WERI-Rb-1 (cell line): ENCODE data around the gene HOXA10.

Experiments
- DNase-seq: peaks from one replicate; pipeline ENCODE4 v3.0.0-alpha.2; 2020
- H3K27ac ChIP-seq: fragments of 250-450 bp; sonication (Bioruptor Pico); 2 replicates; pipeline ENCODE4 v1.5.1; 2020; ENCODE audit warnings: mild to moderate bottlenecking, moderate library complexity
- H3K27me3 ChIP-seq: fragments of 250-450 bp; sonication (Bioruptor Pico); 2 replicates; pipeline ENCODE4 v1.5.1; 2021; ENCODE audit warnings: mild to moderate bottlenecking, low read depth, moderate library complexity; ENCODE audit not compliant: insufficient read depth, severe bottlenecking
- H3K36me3 ChIP-seq: fragments of 250-450 bp; sonication (Bioruptor Pico); 2 replicates; pipeline ENCODE4 v1.5.1; 2020; ENCODE audit warnings: mild to moderate bottlenecking, moderate library complexity
- H3K4me3 ChIP-seq: 2 replicates; pipeline ENCODE4 v1.5.1; 2011; ENCODE audit warnings: low read depth, mild to moderate bottlenecking, control low read depth, low read length
- H3K9me3 ChIP-seq: fragments of 250-450 bp; sonication (Bioruptor Pico); 2 replicates; pipeline ENCODE4 v1.5.1; 2021; ENCODE audit warnings: mild to moderate bottlenecking, moderate library complexity; ENCODE audit not compliant: severe bottlenecking
- TF ChIP-seq, protein P1 (sequence below): IDR thresholded peaks from 2 replicates; pipeline ENCODE4 v1.5.1; 2011; ENCODE audit warnings: low read depth, mild to moderate bottlenecking, control low read depth, inconsistent platforms, low read length

The HOXA10 gene

GRCh38 chr7:27211084-27211446 lies 36.9 kb upstream of the HOXA10 start:
- H3K9me3 ChIP-seq, result no peaks in the 10 kb centered on the region
- no peak for DNase-seq
- H3K36me3 ChIP-seq, result no peaks in the 10 kb centered on the region
- H3K4me3 ChIP-seq, result no peak overlapping the region
- TF ChIP-seq, protein P1, sequence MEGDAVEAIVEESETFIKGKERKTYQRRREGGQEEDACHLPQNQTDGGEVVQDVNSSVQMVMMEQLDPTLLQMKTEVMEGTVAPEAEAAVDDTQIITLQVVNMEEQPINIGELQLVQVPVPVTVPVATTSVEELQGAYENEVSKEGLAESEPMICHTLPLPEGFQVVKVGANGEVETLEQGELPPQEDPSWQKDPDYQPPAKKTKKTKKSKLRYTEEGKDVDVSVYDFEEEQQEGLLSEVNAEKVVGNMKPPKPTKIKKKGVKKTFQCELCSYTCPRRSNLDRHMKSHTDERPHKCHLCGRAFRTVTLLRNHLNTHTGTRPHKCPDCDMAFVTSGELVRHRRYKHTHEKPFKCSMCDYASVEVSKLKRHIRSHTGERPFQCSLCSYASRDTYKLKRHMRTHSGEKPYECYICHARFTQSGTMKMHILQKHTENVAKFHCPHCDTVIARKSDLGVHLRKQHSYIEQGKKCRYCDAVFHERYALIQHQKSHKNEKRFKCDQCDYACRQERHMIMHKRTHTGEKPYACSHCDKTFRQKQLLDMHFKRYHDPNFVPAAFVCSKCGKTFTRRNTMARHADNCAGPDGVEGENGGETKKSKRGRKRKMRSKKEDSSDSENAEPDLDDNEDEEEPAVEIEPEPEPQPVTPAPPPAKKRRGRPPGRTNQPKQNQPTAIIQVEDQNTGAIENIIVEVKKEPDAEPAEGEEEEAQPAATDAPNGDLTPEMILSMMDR, result no peak
- no peak overlapping the region for H3K27ac ChIP-seq
- H3K27me3 ChIP-seq, result peaks cover 97% of the 10 kb centered on the region

DNA sequence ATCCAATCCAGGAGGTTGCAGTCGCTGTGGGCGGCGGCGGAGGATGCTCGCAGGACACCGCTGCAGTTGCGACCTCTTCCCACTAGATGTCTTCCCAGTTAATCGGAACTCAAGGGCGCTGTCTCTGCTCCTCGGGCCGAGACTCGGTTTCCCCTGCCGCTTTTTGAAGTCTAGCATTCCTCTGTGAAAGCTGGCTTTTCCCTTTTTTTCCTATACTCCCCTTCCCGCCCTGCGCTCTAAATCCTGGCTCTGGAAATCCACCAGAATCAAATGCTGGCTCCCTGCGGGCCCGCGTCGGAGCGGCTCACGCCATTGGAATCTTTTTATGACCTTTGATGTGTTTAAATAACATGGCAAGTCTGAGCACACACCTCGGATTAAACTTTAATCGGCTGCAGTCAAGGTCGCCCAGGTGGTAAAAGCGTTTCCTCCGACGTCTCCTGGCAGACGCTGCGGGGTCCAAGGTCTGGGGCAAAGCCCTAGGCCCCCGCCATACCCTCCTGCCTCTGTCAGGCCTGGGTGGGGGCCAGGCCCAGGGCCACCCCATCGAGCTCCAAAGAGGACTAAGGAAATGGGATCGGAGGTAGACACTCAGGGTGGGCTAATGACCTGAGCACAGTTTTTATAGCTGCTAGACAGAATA lies 36.4 kb upstream of the HOXA10 start:
- peak; percentile 51 for DNase-seq
- H3K9me3 ChIP-seq, result no peaks in the 10 kb centered on the region
- no peak overlapping the region for H3K4me3 ChIP-seq
- TF ChIP-seq, protein P1, result peak; percentile 86
- H3K27me3 ChIP-seq, result peaks cover 97% of the 10 kb centered on the region
- H3K36me3 ChIP-seq, result no peaks in the 10 kb centered on the region
- no peak overlapping the region for H3K27ac ChIP-seq

DNA sequence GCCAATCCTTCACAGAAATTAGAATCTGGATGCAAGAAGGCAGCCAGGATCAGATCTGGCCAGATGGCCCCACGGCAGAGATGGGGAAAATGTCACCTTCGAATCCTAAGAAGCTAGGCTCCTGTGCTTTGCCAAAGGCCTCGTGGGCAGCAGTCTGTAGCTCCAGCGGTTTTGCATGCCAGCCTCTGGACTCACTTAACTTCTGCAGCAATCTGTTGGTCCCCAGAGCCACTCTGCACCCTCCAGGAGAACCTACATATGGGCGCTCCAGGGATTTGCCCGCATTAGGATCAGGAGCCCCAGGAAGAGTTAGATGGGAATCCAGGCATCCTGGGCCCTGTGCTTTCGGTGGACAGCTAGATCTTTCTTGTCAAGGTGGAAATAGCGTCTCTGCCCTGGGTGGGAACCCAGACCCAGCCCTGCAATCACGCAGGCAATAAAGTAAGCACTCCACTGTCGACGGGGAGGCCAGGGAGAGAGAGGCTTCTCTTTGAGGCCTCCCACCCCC lies 35.9 kb upstream of the HOXA10 start:
- DNase-seq, result no peak
- Histone ChIP-seq H3K27me3 (peaks cover 98% of the 10 kb centered on the region), H3K4me3 (no peak overlapping the region), H3K36me3 (no peaks in the 10 kb centered on the region), H3K9me3 (no peaks in the 10 kb centered on the region), H3K27ac (no peak overlapping the region)
- TF ChIP-seq, protein P1, result no peak

- no peak for DNase-seq
- Histone ChIP-seq H3K36me3 (no peaks in the 10 kb centered on the region), H3K9me3 (no peaks in the 10 kb centered on the region), H3K4me3 (no peak overlapping the region), H3K27me3 (peaks cover 98% of the 10 kb centered on the region), H3K27ac (no peak overlapping the region)
- TF ChIP-seq, protein P1, result no peak
These were observed 34.9 kb upstream of the HOXA10 start for GRCh38 chr7:27208998-27209397.

- Histone ChIP-seq H3K27me3 (peaks cover 97% of the 10 kb centered on the region), H3K36me3 (no peaks in the 10 kb centered on the region), H3K27ac (no peak overlapping the region), H3K9me3 (no peaks in the 10 kb centered on the region), H3K4me3 (no peak overlapping the region)
- TF ChIP-seq, protein P1, result no peak
- DNase-seq, result no peak
These were observed 33.3 kb upstream of the HOXA10 start for GRCh38 chr7:27207348-27207985.
